GM23338 (cell line): ENCODE measurements around the gene DIP2C.

Experiments
- CTCF ChIP-seq, 2 experiments: fragments of 200-600 bp in 1 of 2; sonication (generic) in 1 of 2; conservative IDR thresholded peaks; 2 replicates each; pipeline versions ENCODE4 v1.5.1 to v1.6.1; 2016 to 2017; ENCODE audit warnings: antibody characterized with exemption in 2 of 2, low read depth in 2 of 2, mild to moderate bottlenecking in 2 of 2, moderate library complexity in 1 of 2
- ETS1 ChIP-seq: IDR thresholded peaks from 2 replicates; pipeline ENCODE4 v1.6.1; 2016; ENCODE audit warnings: antibody characterized with exemption
- EZH2 ChIP-seq: fragments of 200-600 bp; sonication (generic); IDR thresholded peaks from one replicate; pipeline ENCODE4 v1.8.0; 2017; ENCODE audit warnings: antibody characterized with exemption, mild to moderate bottlenecking, low read depth; ENCODE audit not compliant: unreplicated experiment
- EZH2phosphoT487 ChIP-seq: fragments of 200-600 bp; sonication (generic); IDR thresholded peaks from one replicate; pipeline ENCODE4 v1.8.1; 2018; ENCODE audit warnings: antibody characterized with exemption; ENCODE audit not compliant: unreplicated experiment
- JUNB ChIP-seq: IDR thresholded peaks from one replicate; pipeline ENCODE4 v1.6.1; 2016; ENCODE audit warnings: antibody characterized with exemption; ENCODE audit not compliant: unreplicated experiment
- NANOG ChIP-seq: IDR thresholded peaks from 2 replicates; pipeline ENCODE4 v1.6.1; 2016; ENCODE audit warnings: antibody characterized with exemption, borderline replicate concordance
- POLR2AphosphoS5 ChIP-seq: IDR thresholded peaks from 2 replicates; pipeline ENCODE4 v1.6.1; 2016; ENCODE audit warnings: antibody characterized with exemption, low read depth
- REST ChIP-seq: IDR thresholded peaks from one replicate; pipeline ENCODE4 v1.6.1; 2018; ENCODE audit warnings: antibody characterized with exemption; ENCODE audit not compliant: unreplicated experiment
- STAT1 ChIP-seq: IDR thresholded peaks from one replicate; pipeline ENCODE4 v1.6.1; 2016; ENCODE audit warnings: antibody characterized with exemption; ENCODE audit not compliant: unreplicated experiment
- ZNF114 ChIP-seq: fragments of 250-450 bp; sonication (Bioruptor Pico); IDR thresholded peaks from 2 replicates; pipeline ENCODE4 v1.5.0; 2020; ENCODE audit warnings: mild to moderate bottlenecking, moderate library complexity

- TF ChIP-seq CTCF (conservative IDR thresholded peaks at IDR 0.05; ENCODE audit: low read depth in 2 of 2) = no peak
- no peak for TF ChIP-seq POLR2AphosphoS5
- TF ChIP-seq EZH2 = no peak
- no peak for TF ChIP-seq NANOG
- TF ChIP-seq EZH2phosphoT487 = no peak
- no peak for TF ChIP-seq REST
- no peak for TF ChIP-seq JUNB
- no peak for TF ChIP-seq STAT1
- no peak for TF ChIP-seq ZNF114 (CRISPR knock-in tag)
- TF ChIP-seq ETS1 = no peak
These were observed 382.7 kb downstream of the DIP2C start for GRCh38 chr10:306675-307185.
